DND-41 (cell line): ENCODE data around the gene TSPEAR.

ENCODE experiments used
- EZH2 ChIP-seq: IDR thresholded peaks from 3 replicates; pipeline ENCODE4 v1.6.1; 2012; ENCODE audit warnings: borderline replicate concordance, low read depth, mild to moderate bottlenecking, moderate library complexity, low read length, inconsistent platforms; ENCODE audit not compliant: severe bottlenecking
- TF ChIP-seq, protein P1 (sequence below): IDR thresholded peaks from 2 replicates; pipeline ENCODE4 v1.5.1; 2012; ENCODE audit warnings: borderline replicate concordance, low read length, moderate library complexity, mild to moderate bottlenecking; ENCODE audit not compliant: poor library complexity, severe bottlenecking; ENCODE audit errors: extremely low read depth

GRCh38 chr21:44632067-44632466, 79.3 kb downstream of the TSPEAR start:
- TF ChIP-seq, protein P1, sequence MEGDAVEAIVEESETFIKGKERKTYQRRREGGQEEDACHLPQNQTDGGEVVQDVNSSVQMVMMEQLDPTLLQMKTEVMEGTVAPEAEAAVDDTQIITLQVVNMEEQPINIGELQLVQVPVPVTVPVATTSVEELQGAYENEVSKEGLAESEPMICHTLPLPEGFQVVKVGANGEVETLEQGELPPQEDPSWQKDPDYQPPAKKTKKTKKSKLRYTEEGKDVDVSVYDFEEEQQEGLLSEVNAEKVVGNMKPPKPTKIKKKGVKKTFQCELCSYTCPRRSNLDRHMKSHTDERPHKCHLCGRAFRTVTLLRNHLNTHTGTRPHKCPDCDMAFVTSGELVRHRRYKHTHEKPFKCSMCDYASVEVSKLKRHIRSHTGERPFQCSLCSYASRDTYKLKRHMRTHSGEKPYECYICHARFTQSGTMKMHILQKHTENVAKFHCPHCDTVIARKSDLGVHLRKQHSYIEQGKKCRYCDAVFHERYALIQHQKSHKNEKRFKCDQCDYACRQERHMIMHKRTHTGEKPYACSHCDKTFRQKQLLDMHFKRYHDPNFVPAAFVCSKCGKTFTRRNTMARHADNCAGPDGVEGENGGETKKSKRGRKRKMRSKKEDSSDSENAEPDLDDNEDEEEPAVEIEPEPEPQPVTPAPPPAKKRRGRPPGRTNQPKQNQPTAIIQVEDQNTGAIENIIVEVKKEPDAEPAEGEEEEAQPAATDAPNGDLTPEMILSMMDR: no peak
- no peak for TF ChIP-seq EZH2
